GM19324 (cell line): ENCODE data around the gene ATF7IP.
"Not testable (repeated sequence)": the region's sequence is repeated elsewhere in the genome, so short reads cannot be mapped to it uniquely, and the experiment has no call there.

Source experiments
- ATAC-seq: cut with Tn5 transposase; IDR thresholded peaks from one replicate; pipeline ENCODE4 v1.9.1; 2021; ENCODE audit warnings: mild to moderate bottlenecking, moderate library complexity; ENCODE audit not compliant: unreplicated experiment, low FRiP score

Gene ATF7IP

GRCh38 chr12:14366209-14367039 lies 942 bp downstream of the ATF7IP start:
- ATAC-seq: no peak

GRCh38 chr12:14367040-14367661 lies 1.7 kb downstream of the ATF7IP start:
- no peak for ATAC-seq

- no peak for ATAC-seq
Measured at GRCh38 chr12:14369311-14369710, 3.8 kb downstream of the ATF7IP start.

- ATAC-seq: no peak
Measured at GRCh38 chr12:14373217-14373616, 7.7 kb downstream of the ATF7IP start.

- ATAC-seq: no peak
Measured at GRCh38 chr12:14379508-14379907, 14.0 kb downstream of the ATF7IP start.

- ATAC-seq: peak; percentile 87
Measured at GRCh38 chr12:14384783-14385638, 19.5 kb downstream of the ATF7IP start.

- no peak for ATAC-seq
Measured at GRCh38 chr12:14387219-14387871, 21.9 kb downstream of the ATF7IP start.

- ATAC-seq: no peak
Measured at GRCh38 chr12:14390449-14390848, 25.0 kb downstream of the ATF7IP start.

GRCh38 chr12:14390870-14391530 lies 25.5 kb downstream of the ATF7IP start:
- no peak for ATAC-seq

- no peak for ATAC-seq
Measured at GRCh38 chr12:14393751-14394150, 28.3 kb downstream of the ATF7IP start.

- peak; percentile 55 for ATAC-seq
Measured at GRCh38 chr12:14394317-14395073, 29.0 kb downstream of the ATF7IP start.

GRCh38 chr12:14395074-14395778 lies 29.7 kb downstream of the ATF7IP start:
- ATAC-seq: peak; percentile 63

- ATAC-seq: peak; percentile 63
Measured at GRCh38 chr12:14396071-14396470, 30.6 kb downstream of the ATF7IP start.

- ATAC-seq: no peak
Measured at GRCh38 chr12:14399871-14400270, 34.4 kb downstream of the ATF7IP start.

GRCh38 chr12:14400599-14400998 lies 35.1 kb downstream of the ATF7IP start:
- ATAC-seq: no peak

- not testable (repeated sequence) for ATAC-seq
Measured at GRCh38 chr12:14401267-14401666, 35.8 kb downstream of the ATF7IP start.

GRCh38 chr12:14402697-14403096 lies 37.2 kb downstream of the ATF7IP start:
- no peak for ATAC-seq

GRCh38 chr12:14403293-14403692 lies 37.8 kb downstream of the ATF7IP start:
- ATAC-seq: no peak

- no peak for ATAC-seq
Measured at GRCh38 chr12:14403711-14404196, 38.3 kb downstream of the ATF7IP start.
